HG02938 (cell line): ENCODE results near the gene WNT16.

ENCODE experiments used
- ATAC-seq: cut with Tn5 transposase; IDR thresholded peaks from one replicate; pipeline ENCODE4 v1.9.1; 2021; ENCODE audit warnings: mild to moderate bottlenecking, moderate library complexity; ENCODE audit not compliant: unreplicated experiment

The WNT16 gene

DNA sequence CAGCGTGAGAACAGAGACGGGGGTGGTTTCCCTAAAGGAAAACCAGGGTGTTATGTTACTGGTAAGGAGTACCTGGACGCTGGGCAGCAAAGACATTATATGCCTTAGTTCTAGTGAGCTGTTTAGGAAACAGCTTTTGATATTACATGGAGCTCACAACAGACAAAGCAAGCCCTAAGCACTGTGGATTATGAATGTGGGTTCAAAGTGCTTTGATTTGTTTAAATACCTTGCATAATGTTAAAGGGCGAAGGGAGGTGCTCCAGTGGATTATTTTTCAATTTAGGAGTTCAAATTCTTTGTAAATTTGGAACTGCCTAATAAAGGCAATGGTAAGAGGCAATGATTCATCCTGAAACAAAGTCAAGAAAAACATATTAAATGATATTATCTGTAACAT is 13.8 kb downstream of the WNT16 start:
- no peak for ATAC-seq

DNA sequence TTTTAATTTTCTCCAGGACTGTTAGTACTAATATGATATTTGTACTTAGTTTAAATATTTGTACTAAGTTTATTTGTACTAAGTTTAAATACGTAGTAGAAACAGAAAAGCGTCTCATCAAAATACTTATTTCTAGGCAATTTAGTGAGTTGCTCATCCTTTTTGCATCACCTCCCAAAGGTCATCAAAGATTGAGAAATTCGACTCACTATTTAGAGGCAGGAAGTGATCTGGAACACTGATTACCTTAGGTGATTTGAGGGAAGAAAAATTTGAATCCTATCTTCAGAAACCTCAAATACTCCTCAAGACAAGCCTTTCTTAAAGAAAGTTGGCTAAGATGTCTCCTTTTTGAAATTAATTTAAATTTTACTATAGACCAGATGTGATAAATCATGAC is 14.5 kb downstream of the WNT16 start:
- ATAC-seq: no peak

DNA sequence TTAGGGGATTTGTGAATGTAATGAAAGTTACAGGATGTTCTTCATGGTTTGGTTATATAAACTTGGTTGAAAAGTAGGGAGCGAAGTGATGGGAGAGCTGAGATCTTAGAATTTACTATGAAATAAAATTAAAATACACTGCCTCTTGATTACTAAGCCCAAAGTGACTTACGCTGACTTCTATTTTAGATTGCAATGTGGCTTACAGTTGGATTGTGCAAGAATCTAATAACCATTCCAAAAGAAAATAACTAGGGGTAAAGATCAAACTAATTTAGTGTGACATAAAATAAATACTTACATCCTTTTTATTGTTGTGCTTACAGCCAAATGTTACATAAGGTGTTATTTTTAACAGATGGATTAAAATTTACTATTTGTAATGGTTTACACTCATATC is 15.3 kb downstream of the WNT16 start:
- ATAC-seq: no peak

DNA sequence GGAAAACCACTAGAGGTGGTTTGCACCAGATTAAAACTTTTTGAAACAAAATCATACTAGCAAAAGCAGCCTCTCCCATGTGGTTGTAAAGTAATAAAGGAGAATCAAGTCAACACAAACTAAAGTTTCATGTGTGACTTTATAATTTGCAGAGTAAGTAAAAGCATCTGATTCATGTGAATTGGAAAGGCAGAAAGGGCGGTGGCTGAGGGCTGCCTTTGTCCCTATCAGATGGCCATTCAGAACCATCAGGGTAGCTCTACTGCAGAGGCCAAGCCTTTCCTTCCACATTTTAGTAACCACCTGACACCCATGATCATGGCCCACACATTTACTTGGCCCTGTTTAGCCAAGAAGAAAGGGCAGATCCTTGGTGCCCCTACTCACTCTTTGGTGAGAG is 15.7 kb downstream of the WNT16 start:
- ATAC-seq: no peak

DNA sequence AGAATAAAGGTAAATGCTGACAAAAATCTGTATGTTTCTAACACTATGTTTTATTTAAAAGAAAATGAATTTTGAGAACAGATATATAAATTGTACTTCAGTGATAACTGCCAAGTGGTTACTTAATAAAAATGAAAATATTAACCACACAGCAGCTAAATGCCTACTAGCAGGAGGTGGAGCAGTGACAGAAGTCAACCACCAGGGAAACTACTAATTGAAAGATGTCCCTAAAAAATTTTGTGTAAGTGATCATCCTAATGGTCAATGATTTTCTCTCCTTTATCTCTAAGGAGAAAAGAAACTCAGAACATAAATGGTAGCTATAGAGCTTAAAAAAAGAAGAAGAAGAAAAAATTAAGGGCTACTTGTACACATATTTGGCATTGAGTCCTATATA is 22.9 kb downstream of the WNT16 start:
- peak; percentile 50 for ATAC-seq

DNA sequence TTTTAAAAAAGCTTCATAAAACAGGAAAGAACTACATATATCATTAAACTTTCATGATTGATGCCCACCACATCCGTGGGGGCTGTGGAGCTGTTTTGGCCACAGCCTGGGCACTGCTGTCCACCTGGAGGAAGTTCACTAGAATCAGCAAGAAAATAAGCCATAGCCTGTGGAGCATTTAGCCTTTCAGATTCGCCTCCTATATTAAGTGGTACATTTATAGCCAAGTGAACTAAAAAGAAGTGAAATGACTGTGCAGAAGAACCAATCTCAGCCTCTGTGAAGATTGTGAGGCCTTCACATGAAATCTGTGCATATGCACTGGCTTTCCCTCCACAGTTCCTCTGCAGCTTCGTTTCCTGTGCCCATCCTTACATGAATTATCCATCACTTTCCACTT is 23.5 kb downstream of the WNT16 start:
- peak; percentile 58 for ATAC-seq

DNA sequence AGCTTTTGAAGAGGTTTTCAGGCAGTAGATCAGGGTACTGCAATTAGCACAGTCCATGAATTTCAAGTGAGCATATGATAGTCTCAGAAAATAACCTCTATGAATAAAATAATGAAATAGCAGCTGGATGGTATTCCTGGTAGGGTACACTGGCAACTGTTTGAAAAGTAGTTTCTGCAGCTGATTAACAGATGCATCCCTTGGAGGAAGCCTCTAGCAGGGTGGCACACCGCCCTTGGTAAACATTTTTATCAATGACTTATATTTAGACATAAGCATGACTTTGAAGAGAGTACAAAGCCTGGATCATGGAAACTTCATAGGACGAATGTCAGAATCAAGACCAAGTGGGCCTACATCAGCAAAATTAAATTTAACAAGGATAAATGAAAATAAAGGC is 26.8 kb downstream of the WNT16 start:
- no peak for ATAC-seq

DNA sequence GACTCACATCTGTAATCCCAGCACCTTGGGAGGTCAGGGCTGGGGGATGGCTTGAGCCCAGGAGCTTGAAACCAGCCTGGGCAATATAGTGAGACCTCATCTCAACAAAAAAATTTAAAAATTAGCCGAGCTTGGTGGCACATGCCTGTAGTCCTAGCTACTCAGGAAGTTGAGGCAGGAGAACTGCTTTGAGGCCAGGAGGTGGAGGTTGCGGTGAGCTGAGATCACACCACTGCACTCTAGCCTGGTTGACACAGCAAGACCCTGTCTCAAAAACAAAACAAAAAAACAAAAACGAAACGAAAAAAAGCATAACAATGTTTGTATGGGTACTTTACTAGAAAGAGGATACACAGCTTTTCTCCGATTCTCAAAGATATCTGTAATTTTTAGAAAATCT is 31.8 kb downstream of the WNT16 start:
- no peak for ATAC-seq

DNA sequence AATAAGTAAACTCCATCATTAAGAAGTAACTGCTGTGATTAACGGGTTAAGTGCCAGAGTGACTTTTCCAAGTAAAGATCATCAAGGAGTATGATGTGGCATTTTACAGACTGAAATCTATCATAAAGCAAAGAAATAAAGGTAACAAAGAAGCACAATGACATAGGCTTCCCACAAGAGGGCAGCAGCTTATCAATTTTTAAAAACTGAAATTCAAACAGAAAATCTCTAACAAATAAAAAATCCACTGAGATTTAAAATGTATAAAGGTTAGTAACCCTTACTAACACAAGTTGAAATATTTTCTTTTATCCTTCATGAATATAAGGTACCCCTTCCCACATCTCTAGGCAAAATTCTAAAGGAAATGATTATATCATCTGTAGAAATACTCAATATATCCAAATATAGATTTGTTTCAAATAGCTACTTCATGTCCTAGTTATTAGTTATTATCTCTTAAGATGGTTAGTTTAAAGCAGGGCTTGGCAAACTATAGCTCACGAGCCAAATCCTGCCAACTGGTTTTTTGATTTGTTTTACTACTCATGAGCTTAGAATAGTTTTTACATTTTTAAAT is 38.1 kb downstream of the WNT16 start:
- ATAC-seq: no peak

DNA sequence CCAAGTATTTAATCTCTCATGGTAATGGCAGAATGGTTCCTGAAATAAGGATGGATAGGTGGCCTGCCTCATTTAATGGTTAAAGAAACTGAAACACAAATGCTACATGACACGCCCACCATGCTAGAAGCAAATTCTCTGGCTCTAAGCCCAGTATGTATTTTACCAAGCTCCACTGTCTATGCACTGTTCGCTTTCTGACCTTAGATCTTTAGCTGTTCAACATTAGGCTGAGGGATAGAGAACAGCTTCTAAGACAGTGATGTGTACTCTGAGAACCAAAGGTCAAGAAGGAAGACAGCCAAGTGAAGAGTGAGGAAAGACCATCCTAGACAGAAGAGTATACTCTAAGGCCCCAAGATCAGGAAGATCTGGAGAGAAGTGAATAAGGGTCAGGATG is 40.7 kb downstream of the WNT16 start:
- peak; percentile 43 for ATAC-seq

DNA sequence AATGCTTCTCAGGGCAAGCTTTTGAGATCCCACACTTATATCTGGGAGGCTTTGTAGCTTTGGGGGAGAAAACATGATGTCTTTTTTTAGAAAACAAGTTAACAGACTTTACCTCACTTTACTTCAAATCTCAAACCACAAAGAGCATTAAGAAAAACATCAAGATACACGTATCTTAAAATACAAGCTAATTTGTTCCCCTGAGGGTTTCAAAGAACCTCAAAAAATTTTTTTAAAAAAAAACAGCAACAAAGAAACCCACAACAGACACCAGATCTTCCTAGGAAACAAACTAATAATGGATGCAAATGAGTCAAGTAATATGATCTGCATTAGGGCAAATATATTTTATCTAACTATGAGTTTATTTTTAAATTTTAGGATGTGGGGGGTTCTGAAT is 42.6 kb downstream of the WNT16 start:
- ATAC-seq: no peak

DNA sequence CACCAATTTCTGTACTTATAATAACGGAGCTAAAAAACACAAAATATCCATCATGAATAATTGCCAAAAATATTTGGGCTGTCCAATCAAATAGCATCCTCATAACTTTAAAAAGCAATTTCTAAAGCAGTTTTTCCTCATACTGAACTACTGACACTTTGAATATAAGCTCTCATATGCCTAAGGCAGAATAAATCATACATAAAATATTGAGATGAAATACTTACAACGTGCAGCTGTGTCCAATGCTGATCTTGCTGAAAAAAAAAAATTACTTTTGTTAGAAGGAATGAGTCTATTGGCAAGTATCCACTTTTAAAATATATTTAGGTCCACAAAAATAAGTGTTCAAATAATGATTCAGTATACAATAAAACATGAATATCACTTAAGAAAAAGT is 43.1 kb downstream of the WNT16 start:
- no peak for ATAC-seq

DNA sequence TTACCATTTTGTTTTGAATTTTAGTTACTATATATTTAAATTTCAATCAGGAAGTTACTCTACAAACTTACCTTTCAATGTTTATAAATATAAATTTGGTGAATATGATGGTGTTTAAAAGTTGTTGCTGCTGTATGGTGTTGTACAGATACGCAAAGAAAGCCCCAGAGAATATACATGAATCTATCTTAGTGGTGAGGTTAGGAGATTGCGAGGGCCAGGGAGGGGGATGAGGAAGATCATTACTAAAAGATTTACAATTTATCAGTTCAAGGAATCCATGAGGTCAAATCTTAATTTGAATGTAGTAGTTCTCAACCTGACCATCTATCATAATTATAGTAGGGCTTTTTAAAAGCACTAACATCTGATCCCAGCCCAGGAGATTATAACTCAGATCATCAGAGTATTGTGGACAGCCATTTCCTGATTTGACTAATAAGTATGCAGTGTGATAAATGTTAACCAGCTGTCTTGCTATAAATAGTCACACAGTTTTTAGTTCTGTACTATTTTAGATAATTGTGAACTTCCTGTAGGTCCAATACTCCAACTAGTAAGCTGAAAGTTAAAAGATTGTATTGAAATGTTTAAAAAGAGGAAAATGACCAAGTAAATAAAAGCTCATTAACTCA is 43.7 kb downstream of the WNT16 start:
- ATAC-seq: peak; percentile 88

DNA sequence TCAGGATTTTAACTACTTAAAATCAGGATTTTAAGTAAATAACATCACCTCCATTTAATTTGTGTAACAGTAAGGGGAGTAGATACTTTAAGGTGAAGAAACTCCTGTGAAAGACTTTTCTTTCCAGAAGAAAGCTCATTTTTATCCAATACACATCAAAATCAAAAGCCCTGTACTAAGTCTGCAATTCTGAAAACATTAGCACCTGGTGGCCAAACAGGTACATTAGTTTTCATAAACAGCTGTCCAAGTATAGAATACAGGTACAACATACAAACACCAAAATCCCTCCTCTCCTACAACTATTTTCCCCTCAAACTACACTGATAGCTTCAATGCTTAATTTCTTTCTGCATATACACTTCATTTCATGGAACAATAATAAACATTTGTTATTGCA is 44.4 kb downstream of the WNT16 start:
- ATAC-seq: no peak

DNA sequence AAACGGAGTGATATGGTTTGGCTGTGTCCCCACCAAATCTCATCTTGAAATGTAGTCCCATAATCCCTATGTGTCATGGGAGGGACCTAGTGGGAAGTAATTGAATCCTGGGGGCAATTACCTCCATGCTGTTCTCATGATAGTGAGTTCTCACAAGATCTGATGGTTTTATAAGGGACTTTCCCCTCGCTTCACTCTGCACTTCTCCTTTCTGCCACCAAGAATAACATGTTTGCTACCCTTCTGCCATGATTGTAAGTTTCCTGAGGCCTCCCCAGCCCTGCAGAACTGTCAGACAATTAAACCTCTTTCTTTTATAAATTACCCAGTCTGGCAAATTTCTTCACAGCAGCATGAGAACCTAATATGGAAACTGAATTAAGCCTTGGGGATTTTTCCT is 48.2 kb downstream of the WNT16 start:
- ATAC-seq: no peak

DNA sequence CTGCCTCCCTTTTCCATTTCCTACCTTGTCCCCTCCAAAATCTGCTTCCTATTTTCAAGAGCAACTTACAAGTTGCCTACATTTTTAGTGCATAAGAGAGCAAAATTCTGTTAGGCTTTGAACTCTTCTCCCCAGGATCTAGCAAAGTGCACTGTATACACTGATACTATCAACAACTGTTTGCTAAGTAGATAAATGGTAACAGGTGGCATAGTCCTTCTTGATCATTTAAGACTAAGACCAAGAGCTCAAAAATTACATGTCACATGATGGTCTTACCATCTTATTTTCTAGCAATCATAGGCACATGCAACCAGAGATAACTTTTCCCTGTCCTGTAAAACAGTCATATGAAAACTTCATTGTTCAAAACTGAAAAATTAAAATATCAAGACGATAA is 51.1 kb downstream of the WNT16 start:
- no peak for ATAC-seq

DNA sequence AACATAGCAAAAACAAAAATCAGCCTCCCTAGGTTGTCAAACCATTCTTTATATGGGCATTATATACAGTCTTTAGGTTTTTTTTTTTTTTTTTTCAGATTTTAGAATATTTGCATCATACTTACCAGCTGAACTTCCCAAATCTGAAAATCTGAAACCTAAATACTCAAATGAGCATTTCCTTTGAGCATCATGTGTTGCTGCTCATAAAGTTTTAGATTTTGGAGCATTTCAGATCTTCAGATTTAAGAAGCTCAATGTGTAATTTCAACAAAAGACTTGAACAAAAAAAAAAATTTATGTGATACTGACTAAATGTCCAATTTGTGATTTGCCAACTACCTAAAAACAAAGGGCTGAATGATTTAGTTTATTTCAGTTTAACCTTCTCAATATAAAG is 53.7 kb downstream of the WNT16 start:
- ATAC-seq: no peak

DNA sequence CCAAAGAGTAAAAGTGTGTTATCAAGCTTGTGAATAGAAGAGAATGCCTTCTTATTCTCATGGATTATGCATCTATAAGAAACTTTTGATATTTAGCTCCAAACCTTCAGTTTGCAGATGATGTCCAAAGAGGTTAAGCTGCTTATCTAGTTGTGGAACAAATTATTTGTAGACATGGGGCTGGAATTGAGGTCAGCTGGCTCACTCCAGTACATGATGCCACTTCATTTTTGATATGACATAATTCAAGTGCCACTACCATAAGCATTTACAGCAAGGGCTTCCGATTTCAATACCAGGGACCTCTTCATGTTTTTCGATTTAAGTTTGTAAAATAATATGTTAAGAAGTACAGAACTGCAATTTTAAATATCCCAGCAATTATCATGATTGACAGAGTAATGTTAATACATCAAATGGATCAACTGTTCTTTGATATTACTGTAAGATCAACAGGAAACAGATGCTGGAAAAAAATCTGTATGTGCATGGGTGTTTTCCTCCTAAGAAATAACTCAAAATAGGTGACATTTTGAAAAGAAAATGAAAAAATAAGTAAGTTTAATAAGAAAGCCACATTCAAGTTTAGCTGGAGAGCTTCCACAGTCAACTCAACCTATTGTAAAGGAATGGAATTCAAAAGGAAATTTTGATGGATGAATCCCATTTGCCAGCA is 54.6 kb downstream of the WNT16 start:
- ATAC-seq: no peak

DNA sequence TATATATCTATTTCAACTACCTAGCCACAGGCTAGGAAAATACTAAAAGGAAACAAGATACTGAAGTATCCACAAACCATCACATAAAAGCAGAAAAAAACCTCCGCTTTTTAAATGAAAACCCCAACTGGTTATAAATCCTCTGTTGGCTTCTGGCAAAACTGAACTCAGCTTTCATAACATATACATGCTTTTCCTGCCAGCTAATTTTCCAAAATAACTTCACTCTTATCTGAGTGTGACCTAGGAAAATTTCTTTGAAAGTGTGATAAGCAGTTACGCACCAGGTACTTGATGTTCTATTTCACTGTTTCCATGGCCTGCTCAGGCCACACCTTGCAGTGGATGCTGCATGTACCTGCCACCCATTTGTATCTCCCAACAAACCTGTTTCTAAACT is 55.5 kb downstream of the WNT16 start:
- ATAC-seq: no peak

DNA sequence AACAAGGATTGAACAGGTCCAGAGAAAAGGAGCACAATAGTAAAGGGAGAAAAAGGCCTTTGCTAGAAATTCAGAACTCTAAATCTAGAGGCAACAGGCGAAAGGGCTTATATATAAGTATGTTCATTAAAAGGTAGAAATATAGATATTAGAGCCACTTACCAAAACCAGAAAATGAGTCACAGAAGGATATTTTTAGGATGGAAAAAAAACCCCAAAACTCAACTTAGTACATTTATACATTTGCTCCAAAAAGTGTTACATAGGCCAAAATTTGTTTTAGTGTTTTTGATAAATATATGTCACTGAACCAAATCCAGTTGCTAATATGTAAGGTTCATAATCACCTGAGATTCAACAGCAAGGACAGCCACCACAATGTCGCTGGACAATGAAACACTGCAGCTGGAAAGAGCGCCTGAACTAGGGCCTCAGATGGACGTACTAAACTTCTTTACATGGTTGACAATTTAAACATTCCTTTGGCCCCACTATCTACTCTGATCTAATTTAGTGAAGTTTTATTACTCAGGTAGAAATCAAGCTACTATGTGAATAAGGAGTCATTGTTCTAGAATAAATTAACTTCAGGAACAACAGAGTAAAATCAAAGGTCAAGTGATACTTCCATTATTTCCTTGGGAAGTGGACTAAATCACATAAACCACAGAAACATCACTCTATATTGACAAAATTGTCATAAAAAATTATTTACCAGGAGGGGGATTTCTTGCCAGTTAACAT is 56.4 kb downstream of the WNT16 start:
- ATAC-seq: no peak

DNA sequence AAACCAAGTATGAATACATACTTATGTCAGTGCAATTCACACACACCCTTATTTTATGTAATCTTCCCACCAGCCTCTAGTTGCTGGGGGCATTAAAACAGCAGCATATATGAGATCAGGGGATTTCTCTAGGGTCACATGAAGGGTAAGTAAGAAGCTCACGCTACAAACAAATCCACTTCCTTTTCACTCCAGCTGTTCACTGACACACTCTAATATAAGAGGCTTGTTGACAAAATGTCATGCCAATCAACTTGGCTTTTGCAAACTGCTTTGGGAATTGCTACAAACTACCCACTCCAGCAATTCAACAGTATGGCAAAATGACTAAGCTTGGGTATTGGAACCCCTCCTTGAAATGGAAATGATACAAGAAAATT is 57.0 kb downstream of the WNT16 start:
- ATAC-seq: peak; percentile 96

DNA sequence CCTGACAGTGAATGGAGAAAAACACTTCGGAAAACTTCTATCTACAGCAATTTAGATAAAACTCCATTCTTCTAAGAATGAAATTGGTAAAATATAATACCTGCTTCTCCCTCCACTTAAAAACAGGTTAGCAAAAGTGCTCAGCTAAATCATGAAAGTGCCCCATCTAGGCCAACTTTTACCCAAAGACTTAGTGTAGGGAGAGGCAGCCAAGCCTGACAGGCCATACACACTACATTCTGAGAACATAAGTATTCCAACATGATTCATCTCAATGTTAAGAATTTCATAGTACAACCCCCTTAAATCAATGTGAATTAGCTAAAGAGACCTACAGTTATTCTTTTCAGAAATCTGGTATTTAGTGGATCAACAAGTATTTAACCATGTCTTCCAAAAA is 60.1 kb downstream of the WNT16 start:
- no peak for ATAC-seq
